GM19397 (cell line): ENCODE measurements around the gene GYPA.
"Not testable (repeated sequence)": the region's sequence is repeated elsewhere in the genome, so short reads cannot be mapped to it uniquely, and the experiment has no call there.

ENCODE experiments used
- ATAC-seq: cut with Tn5 transposase; IDR thresholded peaks from one replicate; pipeline ENCODE4 v1.9.1; 2021; ENCODE audit warnings: mild to moderate bottlenecking, moderate library complexity; ENCODE audit not compliant: unreplicated experiment

The GYPA gene

GRCh38 chr4:144140594-144141295, at the start of gene GYPA:
Gene GYPA (minus strand): TSS chr4:144140718. CDS start chr4:144140635, 83 bp downstream.
- not testable (repeated sequence) for ATAC-seq

GRCh38 chr4:144190009-144190408, 49.5 kb upstream of the GYPA start:
- no peak for ATAC-seq

- ATAC-seq = peak; percentile 81
Observed at GRCh38 chr4:144189121-144189520, 48.6 kb upstream of the GYPA start.

GRCh38 chr4:144185086-144185485, 44.6 kb upstream of the GYPA start:
- ATAC-seq = no peak

- ATAC-seq = no peak
Observed at GRCh38 chr4:144183165-144183564, 42.6 kb upstream of the GYPA start.

- ATAC-seq = peak; percentile 47
Observed at GRCh38 chr4:144181391-144181790, 40.9 kb upstream of the GYPA start.

- no peak for ATAC-seq
Observed at GRCh38 chr4:144179152-144179739, 38.7 kb upstream of the GYPA start.

GRCh38 chr4:144178414-144178813, 37.9 kb upstream of the GYPA start:
- no peak for ATAC-seq

- ATAC-seq = no peak
Observed at GRCh38 chr4:144176476-144176875, 36.0 kb upstream of the GYPA start.

- ATAC-seq = peak; percentile 56
Observed at GRCh38 chr4:144174401-144175067, 34.0 kb upstream of the GYPA start.

GRCh38 chr4:144171697-144172096, 31.2 kb upstream of the GYPA start:
- no peak for ATAC-seq

GRCh38 chr4:144169211-144169610, 28.7 kb upstream of the GYPA start:
- ATAC-seq = no peak

GRCh38 chr4:144154044-144154443, 13.5 kb upstream of the GYPA start:
- ATAC-seq = no peak

GRCh38 chr4:144142690-144143326, 2.3 kb upstream of the GYPA start:
- ATAC-seq = peak; percentile 66

GRCh38 chr4:144141493-144141892, 975 bp upstream of the GYPA start:
- ATAC-seq = no peak

- ATAC-seq = not testable (repeated sequence)
Observed at GRCh38 chr4:144139991-144140390, 527 bp downstream of the GYPA start.

- not testable (repeated sequence) for ATAC-seq
Observed at GRCh38 chr4:144139547-144139946, 971 bp downstream of the GYPA start.

GRCh38 chr4:144138239-144138638, 2.3 kb downstream of the GYPA start:
- not testable (repeated sequence) for ATAC-seq

GRCh38 chr4:144137137-144137931, 3.2 kb downstream of the GYPA start:
- ATAC-seq = not testable (repeated sequence)

- ATAC-seq = not testable (repeated sequence)
Observed at GRCh38 chr4:144136189-144136588, 4.3 kb downstream of the GYPA start.

- not testable (repeated sequence) for ATAC-seq
Observed at GRCh38 chr4:144130167-144130566, 10.4 kb downstream of the GYPA start.
